WTC11 (cell line): Measurements from ENCODE around the gene NIPAL4. TPM values are rescaled to one million over a fixed set of nuclear protein-coding genes. Genes with fewer than 3 reads are reported as not detected.

Experiments
- ATAC-seq: fragments of 200-7000 bp; cut with Tn5 transposase; 2 replicates; pipeline ENCODE4 v1.10.0; 2021; ENCODE audit warnings: mild to moderate bottlenecking, moderate library complexity
- CTCF ChIA-PET: fragments of 300-600 bp; sonication (Branson Sonifier 250); formaldehyde crosslinking; loops from one replicate; lab custom pipeline; 2021; ENCODE audit warnings: antibody characterized with exemption; lab: Charles Lee
- POLR2A ChIA-PET: fragments of 350-600 bp; sonication (Branson Sonifier 250); formaldehyde crosslinking; loops from one replicate; lab custom pipeline; 2021; ENCODE audit warnings: antibody characterized with exemption; lab: Charles Lee
- DNase-seq: peaks from one replicate; pipeline ENCODE4 v3.0.0; 2021; ENCODE audit warnings: low spot score
- H3K27ac Mint-ChIP-seq: 2 replicates; pipeline ENCODE4 v1.8.0; 2021; ENCODE audit warnings: mixed read lengths
- H3K27me3 Mint-ChIP-seq: 2 replicates; pipeline ENCODE4 v1.8.0; 2021; ENCODE audit warnings: low read depth, mild to moderate bottlenecking, moderate library complexity, mixed read lengths
- H3K36me3 Mint-ChIP-seq: 2 replicates; pipeline ENCODE4 v1.8.0; 2021; ENCODE audit warnings: mixed read lengths
- H3K4me1 Mint-ChIP-seq: 2 replicates; pipeline ENCODE4 v1.8.0; 2022; ENCODE audit warnings: mixed read lengths
- H3K4me3 Mint-ChIP-seq: 2 replicates; pipeline ENCODE4 v1.8.0; 2021; ENCODE audit warnings: mild to moderate bottlenecking, moderate library complexity, mixed read lengths
- H3K9me3 Mint-ChIP-seq: 2 replicates; pipeline ENCODE4 v1.8.0; 2021; ENCODE audit warnings: mixed read lengths
- ETV6 ChIP-seq: sonication (generic); formaldehyde crosslinking; IDR thresholded peaks from 2 replicates; pipeline ENCODE4 v1.8.1; 2022; ENCODE audit warnings: mild to moderate bottlenecking, missing genetic modification reagents
- MYBL2 ChIP-seq: sonication (generic); formaldehyde crosslinking; IDR thresholded peaks from 2 replicates; pipeline ENCODE4 v1.8.1; 2023; ENCODE audit warnings: mild to moderate bottlenecking, moderate library complexity, missing genetic modification reagents
- NFATC4 ChIP-seq: fragments of 250-450 bp; sonication (Bioruptor Pico); IDR thresholded peaks from 2 replicates; pipeline ENCODE4 v1.9.0; 2021; ENCODE audit warnings: mild to moderate bottlenecking
- PRRX2 ChIP-seq: fragments of 250-450 bp; sonication (Bioruptor Pico); IDR thresholded peaks from 2 replicates; pipeline ENCODE4 v1.8.0; 2021; ENCODE audit warnings: mild to moderate bottlenecking
- SOX15 ChIP-seq: fragments of 250-450 bp; sonication (Bioruptor Pico); IDR thresholded peaks from 2 replicates; pipeline ENCODE4 v1.9.0; 2021; ENCODE audit warnings: mild to moderate bottlenecking
- SP1 ChIP-seq: sonication (generic); formaldehyde crosslinking; conservative IDR thresholded peaks from 2 replicates; pipeline ENCODE4 v1.8.1; 2022; ENCODE audit warnings: missing genetic modification reagents
- TP53 ChIP-seq: sonication (generic); formaldehyde crosslinking; IDR thresholded peaks from 2 replicates; pipeline ENCODE4 v1.8.1; 2023; ENCODE audit warnings: mild to moderate bottlenecking, missing genetic modification reagents
- ZBTB21 ChIP-seq: sonication (generic); formaldehyde crosslinking; IDR thresholded peaks from 2 replicates; pipeline ENCODE4 v1.8.1; 2023; ENCODE audit warnings: mild to moderate bottlenecking, missing genetic modification reagents, borderline replicate concordance
- ZNF138 ChIP-seq: sonication (generic); formaldehyde crosslinking; conservative IDR thresholded peaks from 2 replicates; pipeline ENCODE4 v1.8.1; 2022; ENCODE audit warnings: mild to moderate bottlenecking, moderate library complexity, missing genetic modification reagents
- ZNF423 ChIP-seq: fragments of 250-450 bp; sonication (Bioruptor Pico); IDR thresholded peaks from 2 replicates; pipeline ENCODE4 v2.1.2; 2022; ENCODE audit warnings: mild to moderate bottlenecking, moderate library complexity
- total RNA-seq: library from RNA; stranded (reverse); gene quantifications from 3 replicates; pipeline ENCODE4 v1.2.3, GENCODE V29; 2021
- TF ChIP-seq, protein P1 (sequence below): sonication (generic); formaldehyde crosslinking; IDR thresholded peaks from 2 replicates; pipeline ENCODE4 v1.8.1; 2023; ENCODE audit warnings: mild to moderate bottlenecking, missing genetic modification reagents, moderate library complexity
- TF ChIP-seq, protein P2 (sequence below): fragments of 250-450 bp; sonication (Bioruptor Pico); IDR thresholded peaks from 2 replicates; pipeline ENCODE4 v1.9.0; 2021; ENCODE audit warnings: mild to moderate bottlenecking
- TF ChIP-seq, protein P3 (sequence below): sonication (generic); formaldehyde crosslinking; IDR thresholded peaks from 2 replicates; pipeline ENCODE4 v1.8.1; 2022; ENCODE audit warnings: low read depth, mild to moderate bottlenecking, moderate library complexity, missing genetic modification reagents, borderline replicate concordance
- TF ChIP-seq, protein P4 (sequence below): sonication (generic); formaldehyde crosslinking; IDR thresholded peaks from 2 replicates; pipeline ENCODE4 v1.8.0; 2022; ENCODE audit warnings: mild to moderate bottlenecking, missing genetic modification reagents
- TF ChIP-seq, protein P5 (sequence below): sonication (generic); formaldehyde crosslinking; IDR thresholded peaks from 2 replicates; pipeline ENCODE4 v1.8.1; 2023; ENCODE audit warnings: mild to moderate bottlenecking, missing genetic modification reagents
- TF ChIP-seq, protein P6 (sequence below): sonication (generic); formaldehyde crosslinking; IDR thresholded peaks from 2 replicates; pipeline ENCODE4 v1.8.0; 2022; ENCODE audit warnings: mild to moderate bottlenecking, missing genetic modification reagents
- TF ChIP-seq, protein P7 (sequence below): sonication (generic); formaldehyde crosslinking; IDR thresholded peaks from 2 replicates; pipeline ENCODE4 v1.8.1; 2022; ENCODE audit warnings: low read depth, missing genetic modification reagents, borderline replicate concordance
- TF ChIP-seq, protein P8 (sequence below): fragments of 250-450 bp; sonication (Bioruptor Pico); IDR thresholded peaks from 2 replicates; pipeline ENCODE4 v1.9.0; 2021; ENCODE audit warnings: mild to moderate bottlenecking

NIPAL4 gene
- total RNA-seq, 1 experiment from 2014 or later, result not detected

DNA sequence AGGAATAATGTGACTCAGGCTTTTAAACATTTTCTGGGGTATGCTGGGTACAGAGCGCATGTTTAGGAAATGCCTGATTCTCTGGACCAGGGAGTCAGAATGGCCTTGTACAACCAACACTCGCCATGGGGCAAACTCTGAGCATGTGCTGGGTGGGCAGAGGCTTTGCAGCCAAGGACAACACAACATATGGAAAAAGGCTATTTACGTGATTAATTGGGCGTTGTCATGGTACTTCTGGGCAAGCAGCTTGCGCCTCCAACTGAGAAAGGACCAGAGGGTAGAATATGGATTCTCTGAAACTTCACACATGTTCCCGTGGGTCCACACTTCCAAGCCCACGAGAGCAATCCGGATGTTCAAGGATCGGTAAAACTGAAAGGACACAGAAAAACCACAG, 49.1 kb downstream of the NIPAL4 start:
- Mint-ChIP-seq H3K9me3 (peaks cover 9% of the 10 kb centered on the region; the same call in 1 of the 2 replicates), H3K4me1 (no peaks in the 10 kb centered on the region), H3K27ac (no peak overlapping the region), H3K27me3 (no peaks in the 10 kb centered on the region), H3K36me3 (peaks cover 25% of the 10 kb centered on the region), H3K4me3 (no peak overlapping the region)
- POLR2A ChIA-PET, result no interaction called here
- ATAC-seq (no peak), DNase-seq (no peak)
- TF ChIP-seq ZNF138, result no peak
- no peak for TF ChIP-seq PRRX2
- TF ChIP-seq NFATC4, result no peak
- TF ChIP-seq ZBTB21 (CRISPR knock-in tag), result no peak
- TF ChIP-seq, protein P1, sequence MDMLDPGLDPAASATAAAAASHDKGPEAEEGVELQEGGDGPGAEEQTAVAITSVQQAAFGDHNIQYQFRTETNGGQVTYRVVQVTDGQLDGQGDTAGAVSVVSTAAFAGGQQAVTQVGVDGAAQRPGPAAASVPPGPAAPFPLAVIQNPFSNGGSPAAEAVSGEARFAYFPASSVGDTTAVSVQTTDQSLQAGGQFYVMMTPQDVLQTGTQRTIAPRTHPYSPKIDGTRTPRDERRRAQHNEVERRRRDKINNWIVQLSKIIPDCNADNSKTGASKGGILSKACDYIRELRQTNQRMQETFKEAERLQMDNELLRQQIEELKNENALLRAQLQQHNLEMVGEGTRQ (CRISPR knock-in tag), result no peak
- TF ChIP-seq, protein P2, sequence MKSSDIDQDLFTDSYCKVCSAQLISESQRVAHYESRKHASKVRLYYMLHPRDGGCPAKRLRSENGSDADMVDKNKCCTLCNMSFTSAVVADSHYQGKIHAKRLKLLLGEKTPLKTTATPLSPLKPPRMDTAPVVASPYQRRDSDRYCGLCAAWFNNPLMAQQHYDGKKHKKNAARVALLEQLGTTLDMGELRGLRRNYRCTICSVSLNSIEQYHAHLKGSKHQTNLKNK (CRISPR knock-in tag), result no peak
- TF ChIP-seq, protein P3, sequence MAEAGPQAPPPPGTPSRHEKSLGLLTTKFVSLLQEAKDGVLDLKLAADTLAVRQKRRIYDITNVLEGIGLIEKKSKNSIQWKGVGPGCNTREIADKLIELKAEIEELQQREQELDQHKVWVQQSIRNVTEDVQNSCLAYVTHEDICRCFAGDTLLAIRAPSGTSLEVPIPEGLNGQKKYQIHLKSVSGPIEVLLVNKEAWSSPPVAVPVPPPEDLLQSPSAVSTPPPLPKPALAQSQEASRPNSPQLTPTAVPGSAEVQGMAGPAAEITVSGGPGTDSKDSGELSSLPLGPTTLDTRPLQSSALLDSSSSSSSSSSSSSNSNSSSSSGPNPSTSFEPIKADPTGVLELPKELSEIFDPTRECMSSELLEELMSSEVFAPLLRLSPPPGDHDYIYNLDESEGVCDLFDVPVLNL (CRISPR knock-in tag), result no peak
- TF ChIP-seq, protein P4, sequence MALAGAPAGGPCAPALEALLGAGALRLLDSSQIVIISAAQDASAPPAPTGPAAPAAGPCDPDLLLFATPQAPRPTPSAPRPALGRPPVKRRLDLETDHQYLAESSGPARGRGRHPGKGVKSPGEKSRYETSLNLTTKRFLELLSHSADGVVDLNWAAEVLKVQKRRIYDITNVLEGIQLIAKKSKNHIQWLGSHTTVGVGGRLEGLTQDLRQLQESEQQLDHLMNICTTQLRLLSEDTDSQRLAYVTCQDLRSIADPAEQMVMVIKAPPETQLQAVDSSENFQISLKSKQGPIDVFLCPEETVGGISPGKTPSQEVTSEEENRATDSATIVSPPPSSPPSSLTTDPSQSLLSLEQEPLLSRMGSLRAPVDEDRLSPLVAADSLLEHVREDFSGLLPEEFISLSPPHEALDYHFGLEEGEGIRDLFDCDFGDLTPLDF, result no peak
- no peak for TF ChIP-seq ETV6
- TF ChIP-seq ZNF423 (CRISPR knock-in tag), result no peak
- no peak for TF ChIP-seq SOX15 (CRISPR knock-in tag)
- TF ChIP-seq SP1 (CRISPR knock-in tag), result no peak
- TF ChIP-seq MYBL2, result no peak
- no peak for TF ChIP-seq TP53
- TF ChIP-seq, protein P5, sequence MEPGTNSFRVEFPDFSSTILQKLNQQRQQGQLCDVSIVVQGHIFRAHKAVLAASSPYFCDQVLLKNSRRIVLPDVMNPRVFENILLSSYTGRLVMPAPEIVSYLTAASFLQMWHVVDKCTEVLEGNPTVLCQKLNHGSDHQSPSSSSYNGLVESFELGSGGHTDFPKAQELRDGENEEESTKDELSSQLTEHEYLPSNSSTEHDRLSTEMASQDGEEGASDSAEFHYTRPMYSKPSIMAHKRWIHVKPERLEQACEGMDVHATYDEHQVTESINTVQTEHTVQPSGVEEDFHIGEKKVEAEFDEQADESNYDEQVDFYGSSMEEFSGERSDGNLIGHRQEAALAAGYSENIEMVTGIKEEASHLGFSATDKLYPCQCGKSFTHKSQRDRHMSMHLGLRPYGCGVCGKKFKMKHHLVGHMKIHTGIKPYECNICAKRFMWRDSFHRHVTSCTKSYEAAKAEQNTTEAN, result no peak
- TF ChIP-seq, protein P6, sequence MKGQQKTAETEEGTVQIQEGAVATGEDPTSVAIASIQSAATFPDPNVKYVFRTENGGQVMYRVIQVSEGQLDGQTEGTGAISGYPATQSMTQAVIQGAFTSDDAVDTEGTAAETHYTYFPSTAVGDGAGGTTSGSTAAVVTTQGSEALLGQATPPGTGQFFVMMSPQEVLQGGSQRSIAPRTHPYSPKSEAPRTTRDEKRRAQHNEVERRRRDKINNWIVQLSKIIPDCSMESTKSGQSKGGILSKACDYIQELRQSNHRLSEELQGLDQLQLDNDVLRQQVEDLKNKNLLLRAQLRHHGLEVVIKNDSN (CRISPR knock-in tag), result no peak
- TF ChIP-seq, protein P7, sequence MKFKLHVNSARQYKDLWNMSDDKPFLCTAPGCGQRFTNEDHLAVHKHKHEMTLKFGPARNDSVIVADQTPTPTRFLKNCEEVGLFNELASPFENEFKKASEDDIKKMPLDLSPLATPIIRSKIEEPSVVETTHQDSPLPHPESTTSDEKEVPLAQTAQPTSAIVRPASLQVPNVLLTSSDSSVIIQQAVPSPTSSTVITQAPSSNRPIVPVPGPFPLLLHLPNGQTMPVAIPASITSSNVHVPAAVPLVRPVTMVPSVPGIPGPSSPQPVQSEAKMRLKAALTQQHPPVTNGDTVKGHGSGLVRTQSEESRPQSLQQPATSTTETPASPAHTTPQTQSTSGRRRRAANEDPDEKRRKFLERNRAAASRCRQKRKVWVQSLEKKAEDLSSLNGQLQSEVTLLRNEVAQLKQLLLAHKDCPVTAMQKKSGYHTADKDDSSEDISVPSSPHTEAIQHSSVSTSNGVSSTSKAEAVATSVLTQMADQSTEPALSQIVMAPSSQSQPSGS (CRISPR knock-in tag), result no peak
- TF ChIP-seq, protein P8, sequence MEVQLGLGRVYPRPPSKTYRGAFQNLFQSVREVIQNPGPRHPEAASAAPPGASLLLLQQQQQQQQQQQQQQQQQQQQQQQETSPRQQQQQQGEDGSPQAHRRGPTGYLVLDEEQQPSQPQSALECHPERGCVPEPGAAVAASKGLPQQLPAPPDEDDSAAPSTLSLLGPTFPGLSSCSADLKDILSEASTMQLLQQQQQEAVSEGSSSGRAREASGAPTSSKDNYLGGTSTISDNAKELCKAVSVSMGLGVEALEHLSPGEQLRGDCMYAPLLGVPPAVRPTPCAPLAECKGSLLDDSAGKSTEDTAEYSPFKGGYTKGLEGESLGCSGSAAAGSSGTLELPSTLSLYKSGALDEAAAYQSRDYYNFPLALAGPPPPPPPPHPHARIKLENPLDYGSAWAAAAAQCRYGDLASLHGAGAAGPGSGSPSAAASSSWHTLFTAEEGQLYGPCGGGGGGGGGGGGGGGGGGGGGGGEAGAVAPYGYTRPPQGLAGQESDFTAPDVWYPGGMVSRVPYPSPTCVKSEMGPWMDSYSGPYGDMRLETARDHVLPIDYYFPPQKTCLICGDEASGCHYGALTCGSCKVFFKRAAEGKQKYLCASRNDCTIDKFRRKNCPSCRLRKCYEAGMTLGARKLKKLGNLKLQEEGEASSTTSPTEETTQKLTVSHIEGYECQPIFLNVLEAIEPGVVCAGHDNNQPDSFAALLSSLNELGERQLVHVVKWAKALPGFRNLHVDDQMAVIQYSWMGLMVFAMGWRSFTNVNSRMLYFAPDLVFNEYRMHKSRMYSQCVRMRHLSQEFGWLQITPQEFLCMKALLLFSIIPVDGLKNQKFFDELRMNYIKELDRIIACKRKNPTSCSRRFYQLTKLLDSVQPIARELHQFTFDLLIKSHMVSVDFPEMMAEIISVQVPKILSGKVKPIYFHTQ (CRISPR knock-in tag), result no peak
- CTCF ChIA-PET, result interaction anchor here (1.4 kb wide), 1 partner anchor 38 kb away, joined by 5 read pairs; no protein-coding TSS in a partner anchor
